SK-N-DZ (cell line): Measurements from ENCODE around the gene PLCB4.
"Not testable (repeated sequence)": the region's sequence is repeated elsewhere in the genome, so short reads cannot be mapped to it uniquely, and the experiment has no call there.

Experiments
- DNase-seq: peaks from one replicate; pipeline ENCODE4 v3.0.0-alpha.2; 2015; ENCODE audit warnings: low spot score

The PLCB4 gene

DNA sequence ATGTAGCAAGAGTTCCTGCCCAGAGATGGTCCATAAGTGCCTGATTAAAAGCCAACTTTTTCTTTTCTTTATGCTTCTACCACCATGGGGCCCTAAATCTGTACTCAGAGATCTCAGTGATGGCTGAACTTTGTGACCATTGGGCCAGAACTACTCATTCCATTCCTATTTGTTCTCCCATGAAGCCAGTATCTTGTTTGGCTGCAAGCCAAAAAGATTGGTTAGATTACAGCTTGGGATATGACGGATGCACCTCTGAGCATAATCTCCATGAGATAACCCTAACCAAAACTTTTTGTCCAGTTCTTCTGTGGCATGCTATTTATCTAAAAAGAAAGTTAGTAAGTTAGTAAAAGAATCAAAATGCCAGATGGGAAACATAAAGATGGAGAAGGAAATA is 72.2 kb downstream of the PLCB4 start:
- no peak for DNase-seq

DNA sequence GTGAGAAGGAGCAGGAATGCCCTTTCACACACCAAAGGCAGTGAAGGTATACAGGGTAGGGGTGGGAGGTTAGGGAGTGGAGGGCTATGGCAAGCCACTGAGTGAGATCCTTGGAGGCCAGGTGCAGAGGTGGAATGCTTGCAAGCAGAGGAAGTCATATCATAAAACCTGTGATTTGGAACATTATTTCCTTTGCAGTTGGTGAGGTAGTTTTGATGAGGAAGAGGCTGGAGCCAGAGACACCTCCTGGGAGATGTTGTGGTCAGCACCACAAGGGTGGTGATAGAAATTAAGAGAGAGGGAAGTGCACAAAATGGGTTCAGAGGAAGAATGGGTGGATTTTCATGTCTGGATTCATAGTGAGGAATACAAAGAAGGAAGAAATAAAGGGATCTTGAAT is 73.0 kb downstream of the PLCB4 start:
- DNase-seq, result no peak

DNA sequence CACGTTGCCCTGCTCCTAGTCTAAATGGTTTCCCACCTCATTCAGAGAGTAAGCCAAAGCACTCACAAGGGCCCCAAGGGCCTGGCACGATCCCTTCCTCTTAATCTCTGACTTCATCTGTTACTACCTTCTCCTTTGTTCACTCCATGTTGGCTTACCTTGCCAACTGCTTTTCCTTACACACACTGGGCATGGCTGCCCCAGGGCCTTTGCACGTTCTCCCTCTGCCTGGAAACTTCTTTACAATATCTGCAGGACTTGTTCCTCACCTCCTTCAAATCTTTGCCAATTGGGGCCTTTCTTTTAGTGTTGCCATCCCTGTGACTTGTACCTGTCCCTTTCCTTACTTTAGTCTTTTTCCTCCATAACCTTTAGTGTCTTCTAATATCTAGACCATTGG is 73.9 kb downstream of the PLCB4 start:
- no peak for DNase-seq

DNA sequence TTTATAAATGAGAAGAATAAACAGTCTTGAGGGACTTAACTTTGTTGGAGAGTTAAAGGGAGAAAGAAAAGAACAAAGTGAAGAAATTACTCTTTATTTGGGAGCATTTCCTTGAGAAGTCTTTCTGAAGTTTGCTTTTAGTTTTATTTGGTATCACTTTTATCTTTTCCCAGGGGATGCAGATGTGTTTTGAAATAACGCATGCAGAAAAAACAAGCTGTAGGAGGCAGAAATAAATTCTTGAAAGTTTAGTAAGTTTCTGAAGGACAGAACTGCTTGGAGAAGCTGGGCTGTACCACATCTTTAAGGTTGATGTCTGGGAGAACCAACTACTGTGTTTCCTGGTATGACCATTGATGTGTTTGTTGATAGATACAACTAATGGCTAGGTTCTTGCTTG is 75.0 kb downstream of the PLCB4 start:
- DNase-seq, result no peak

DNA sequence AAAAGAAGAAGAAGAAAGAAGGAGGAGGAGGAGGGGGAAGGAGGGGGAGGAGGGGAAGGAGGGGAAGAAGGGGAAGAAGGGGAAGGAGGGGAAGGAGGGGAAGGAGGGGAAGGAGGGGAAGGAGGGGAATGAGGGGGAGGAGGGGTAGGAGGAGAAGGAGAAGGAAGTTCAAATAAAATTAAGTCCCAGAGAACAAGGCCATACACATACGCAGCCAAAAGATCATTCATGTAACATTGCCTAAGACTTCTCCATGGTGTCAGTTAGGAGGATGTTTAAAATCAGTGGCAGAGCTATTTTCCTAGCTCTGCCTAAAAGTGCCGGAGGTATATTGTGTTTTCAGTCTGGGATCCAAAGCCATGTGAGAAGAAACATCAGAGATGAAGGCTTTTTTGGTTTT is 75.8 kb downstream of the PLCB4 start:
- no peak for DNase-seq

DNA sequence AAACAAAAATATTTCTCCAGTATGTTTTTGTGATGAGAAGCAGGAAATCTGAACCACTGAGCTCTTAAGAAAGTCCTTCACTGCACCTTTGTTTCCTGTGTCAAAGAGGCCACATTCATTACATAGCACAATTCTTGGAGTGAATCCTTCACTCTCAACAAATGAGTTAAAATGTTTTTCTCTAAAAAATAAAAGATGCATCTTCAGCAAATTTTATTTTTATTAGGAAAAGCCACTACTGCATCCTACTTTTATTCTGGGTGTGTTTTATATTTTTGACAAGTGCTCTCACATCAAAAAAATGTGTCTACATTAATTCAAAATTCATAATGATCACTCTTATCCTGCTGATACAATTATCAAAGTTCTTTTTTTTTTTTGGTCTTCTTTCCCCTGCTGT is 76.3 kb downstream of the PLCB4 start:
- DNase-seq, result no peak

DNA sequence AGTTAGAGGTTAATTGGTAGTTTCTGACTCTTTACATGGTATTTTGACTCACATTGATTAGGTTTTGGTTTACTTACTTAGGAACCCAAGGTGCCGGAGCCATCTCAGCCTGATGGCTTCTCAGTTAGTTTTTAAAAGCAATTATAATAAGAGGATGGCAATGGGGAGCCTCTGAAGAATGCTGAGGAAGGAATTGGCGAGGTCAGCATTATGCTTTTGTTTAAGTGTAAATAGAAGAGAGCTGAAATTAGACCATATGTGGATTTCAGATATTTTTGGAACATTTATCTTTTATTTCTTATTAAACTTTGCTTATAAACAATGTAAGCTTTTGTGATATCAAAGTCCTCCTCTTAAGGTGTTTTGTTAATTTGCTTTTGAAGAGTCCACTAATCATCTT is 77.8 kb downstream of the PLCB4 start:
- no peak for DNase-seq

DNA sequence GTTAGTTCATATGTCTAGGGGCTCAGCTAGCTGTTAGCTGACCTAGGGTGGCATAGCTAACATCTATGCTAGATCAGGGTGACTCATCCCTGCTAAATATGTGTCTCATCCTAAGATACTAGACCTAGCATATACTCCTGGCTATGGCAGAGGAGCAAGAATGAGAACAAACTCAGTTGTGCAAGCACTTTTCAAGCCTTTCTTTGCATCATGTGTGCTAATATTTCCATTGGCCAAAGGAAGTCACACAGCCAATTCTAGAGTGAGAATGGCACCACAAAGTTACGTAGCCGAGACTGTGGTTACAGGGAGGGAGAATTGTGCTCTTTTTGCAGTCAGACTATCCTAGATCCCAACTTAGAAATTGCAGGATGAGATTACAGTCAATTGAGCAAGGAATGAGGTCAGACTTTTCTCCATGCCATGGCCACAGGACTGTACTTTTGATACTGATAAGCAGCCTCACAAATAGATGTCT is 78.7 kb downstream of the PLCB4 start:
- DNase-seq, result no peak

DNA sequence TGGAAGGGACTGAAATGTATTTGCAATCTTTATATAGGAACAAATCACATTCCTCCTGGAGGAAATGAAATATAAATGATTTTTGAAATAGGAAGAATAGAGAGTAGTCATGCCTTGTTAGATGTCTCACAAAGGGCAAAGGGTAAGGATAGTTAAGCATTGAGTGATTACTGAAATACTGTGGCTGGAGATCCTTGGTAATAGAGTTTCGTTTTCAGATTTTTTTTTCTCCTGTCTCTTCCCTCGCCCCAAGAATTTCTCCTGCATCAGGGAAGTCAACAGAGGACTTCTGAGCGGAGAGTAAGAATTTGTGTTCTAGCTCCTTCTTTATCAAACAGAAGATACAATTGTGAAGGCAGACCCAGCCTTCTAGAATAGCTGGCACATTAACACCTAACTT is 79.4 kb downstream of the PLCB4 start:
- no peak for DNase-seq

DNA sequence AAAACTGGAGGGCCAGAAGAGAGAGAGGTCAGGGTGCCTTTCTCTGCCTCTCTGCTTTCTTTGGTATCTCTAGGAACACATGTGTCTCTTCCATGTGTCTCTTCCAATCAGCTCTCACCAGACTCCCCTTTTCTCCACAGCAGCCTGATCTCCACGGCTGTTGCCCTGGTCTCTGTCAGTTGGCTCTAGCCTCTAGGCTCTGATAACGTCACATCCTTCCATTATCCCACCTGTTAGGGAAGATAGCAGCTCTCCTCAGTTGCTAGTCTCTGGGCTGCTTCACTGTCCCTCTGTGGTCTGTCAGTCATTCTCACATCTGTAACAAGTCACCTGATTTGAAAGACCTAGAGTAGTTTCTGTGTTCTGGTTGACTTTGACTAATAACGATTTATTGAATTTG is 80.2 kb downstream of the PLCB4 start:
- no peak for DNase-seq

DNA sequence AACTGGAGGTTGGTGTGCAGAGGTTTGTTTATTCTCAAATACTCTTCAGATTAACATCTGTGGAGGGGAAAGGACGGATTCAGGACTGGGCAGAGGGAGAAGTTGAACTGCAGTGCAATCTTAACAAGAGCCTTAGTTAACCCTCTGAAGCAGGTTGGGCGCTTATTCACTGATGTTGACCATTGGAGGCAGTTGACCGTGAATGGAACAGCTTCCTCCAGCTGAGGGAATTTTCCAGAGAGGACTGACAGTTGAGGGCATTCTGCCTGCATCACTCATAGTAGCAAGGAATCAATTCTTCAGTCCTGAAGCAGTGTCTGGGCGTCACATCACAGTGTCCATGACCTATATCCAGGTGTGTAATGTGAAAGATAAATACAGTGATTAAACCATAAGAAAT is 80.9 kb downstream of the PLCB4 start:
- DNase-seq, result no peak

DNA sequence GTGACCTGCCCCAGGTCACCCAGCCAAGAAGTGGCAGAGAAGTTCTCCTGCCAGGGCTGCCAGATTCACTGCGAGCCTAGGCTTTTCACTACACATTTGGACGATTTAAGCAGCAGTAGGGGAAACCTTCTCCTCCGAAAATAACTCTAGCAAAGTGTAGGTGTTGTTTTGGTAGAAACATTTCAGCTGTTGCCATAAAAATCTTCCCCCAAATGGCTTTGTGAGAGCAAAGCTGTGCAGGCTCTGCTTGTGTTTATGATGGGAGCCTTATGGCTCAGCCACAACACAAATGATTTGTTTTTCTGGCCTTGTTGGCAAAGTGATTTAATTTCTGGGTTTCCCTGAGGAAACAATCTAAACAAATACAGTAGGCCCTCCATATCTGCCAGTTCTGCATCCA is 81.8 kb downstream of the PLCB4 start:
- DNase-seq, result no peak

DNA sequence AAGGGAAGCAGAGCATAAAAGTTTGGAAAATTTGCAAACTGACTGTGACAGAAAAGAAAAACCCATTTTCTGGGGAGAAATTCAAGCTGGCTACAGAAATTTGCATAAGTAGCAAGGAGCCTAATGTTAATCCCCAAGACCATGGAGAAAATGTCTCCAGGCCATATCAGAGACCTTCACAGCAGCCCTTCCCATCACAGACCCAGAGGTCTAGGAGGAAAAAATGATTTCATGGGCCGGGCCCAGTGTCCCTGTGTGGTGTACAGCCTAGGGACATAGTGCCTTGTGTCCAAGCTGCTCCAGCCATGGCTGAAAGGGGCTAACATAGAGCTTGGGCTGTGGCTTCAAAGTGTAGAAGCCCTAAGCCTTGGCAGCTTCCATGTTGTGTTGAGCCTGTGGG is 83.3 kb downstream of the PLCB4 start:
- DNase-seq, result not testable (repeated sequence)

DNA sequence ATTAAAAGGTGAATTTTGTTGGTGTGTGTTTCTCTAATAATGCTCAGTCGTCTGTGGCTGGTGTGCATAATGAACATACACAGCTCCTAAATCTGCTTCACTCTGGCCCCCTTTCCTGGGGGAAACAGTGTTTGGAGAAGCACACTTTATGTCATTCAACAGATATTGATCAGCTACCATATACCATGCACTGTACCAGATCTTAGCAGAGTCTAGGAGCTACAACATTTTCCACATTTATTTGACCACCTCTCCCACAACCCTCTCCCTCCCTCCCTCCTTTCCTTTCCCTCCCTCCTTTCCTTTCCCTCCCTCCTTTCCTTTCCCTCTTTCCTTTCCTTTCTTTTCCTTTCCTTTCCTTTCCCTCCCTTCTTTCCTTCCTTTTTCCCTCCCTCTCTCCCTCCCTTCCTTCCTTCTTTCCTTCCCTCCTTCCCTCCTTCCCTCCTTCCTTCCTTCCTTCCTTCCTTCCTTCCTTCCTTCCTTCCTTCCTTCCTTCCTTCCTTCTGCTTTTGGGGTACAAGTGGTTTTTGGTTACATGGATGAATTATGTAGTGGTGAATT is 85.7 kb downstream of the PLCB4 start:
- no peak for DNase-seq

DNA sequence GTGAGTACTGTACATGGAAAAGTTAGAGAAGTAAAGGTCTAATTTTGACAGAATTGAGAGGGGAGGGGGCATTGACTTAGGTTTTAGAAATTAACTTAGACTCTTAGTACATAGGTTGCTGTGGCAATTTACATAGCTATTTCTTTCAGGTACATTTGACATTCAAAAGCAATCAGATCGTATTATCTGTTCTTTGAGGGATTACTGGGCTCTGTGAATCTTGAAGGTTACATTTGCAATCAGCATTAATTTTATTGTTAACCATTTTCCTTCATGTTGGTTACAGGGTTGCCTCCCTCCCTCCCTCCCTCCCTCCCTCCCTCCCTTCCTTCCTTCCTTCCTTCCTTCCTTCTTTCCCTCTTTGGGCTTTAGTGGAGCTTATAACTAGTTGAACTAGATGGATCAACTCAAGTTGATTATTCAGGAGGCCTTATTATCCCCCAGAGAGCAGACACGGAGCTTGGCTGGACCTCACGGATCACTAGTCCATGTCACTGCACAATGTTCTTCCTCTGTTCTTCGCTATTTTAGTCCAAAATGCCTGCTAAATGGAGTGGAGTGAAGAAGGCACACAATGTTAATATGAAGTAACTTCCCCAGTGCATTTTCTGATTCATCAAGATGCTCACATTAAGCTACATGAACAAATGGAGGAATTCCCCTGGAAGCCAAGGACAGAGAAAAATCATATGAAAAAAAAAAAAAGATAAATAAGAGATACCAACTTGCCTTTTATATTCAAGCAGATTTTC is 87.8 kb downstream of the PLCB4 start:
- DNase-seq, result no peak

DNA sequence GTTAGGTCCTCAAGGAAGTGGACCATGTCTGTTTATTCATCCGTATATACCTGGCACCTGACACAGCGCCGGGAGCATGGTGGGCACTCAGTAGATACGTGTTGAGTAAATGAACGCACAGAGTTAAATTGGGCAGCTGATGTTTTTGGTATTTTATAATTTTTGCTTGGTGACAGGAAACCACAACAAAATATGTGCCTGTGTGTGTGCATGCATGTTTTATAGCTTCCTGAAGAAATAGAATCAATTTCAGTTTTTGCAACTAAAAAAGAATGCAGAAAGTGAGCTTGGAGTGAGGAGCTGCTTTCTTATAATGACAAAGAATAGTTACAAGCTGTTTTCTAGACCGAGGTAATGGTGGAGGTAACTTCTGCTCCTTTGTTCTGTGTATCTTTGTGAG is 91.4 kb downstream of the PLCB4 start:
- DNase-seq, result no peak

DNA sequence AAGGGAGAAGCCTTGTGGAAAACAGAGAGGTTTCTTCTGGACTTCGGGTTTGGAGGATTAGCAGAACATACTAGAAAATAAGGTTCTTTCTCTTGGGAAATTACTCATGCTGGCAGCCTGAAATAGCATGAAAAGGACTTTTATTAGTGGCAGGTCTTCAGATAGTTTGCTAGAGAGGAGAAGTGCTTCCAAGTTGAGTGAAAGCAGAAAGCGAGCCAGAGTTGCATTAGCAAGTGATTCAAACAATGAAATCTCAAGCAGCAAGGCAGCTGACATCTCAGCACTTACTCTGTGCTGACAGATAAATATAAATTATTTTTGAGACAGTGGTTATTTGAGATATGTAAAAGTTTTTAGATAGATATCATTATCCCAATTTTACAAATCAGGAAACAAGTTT is 91.9 kb downstream of the PLCB4 start:
- DNase-seq, result no peak

DNA sequence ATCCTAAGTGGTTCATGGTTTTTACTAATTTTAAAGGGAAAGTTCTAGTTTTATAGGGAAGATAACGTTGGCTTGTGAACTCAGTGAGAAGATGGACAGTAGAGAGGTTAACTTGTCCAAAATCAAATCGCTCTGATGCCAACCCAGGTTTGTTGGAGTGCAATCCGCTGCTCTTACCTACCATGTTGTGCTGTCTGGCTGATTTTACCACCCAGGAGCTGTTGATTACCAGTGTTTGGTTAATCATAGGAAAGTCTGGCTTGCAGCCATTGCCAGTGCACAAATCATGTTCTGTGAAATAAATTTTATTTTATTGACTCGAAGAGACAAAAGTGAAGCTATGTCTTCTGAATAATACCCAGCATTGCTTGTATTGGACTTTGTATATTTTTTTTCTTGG is 92.4 kb downstream of the PLCB4 start:
- DNase-seq, result no peak

DNA sequence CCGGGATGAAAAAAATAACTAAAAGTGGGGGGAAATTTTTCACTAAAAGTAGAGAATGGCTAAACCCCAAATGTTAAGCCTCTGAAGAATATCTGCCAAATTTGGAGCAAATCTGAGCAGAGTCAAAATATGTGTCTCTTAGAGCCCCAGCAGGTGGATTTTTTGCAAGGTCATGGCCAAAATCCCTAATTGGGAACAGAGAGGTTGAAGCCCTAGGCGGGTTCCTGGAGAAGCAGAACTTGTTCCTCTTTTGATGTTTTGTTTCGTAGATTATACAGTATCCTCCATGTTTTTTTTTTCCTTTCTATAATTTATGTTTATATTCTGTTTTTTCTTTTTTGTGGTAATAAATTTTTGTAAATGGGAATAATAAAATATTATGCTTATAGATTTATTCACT is 94.4 kb downstream of the PLCB4 start:
- no peak for DNase-seq

DNA sequence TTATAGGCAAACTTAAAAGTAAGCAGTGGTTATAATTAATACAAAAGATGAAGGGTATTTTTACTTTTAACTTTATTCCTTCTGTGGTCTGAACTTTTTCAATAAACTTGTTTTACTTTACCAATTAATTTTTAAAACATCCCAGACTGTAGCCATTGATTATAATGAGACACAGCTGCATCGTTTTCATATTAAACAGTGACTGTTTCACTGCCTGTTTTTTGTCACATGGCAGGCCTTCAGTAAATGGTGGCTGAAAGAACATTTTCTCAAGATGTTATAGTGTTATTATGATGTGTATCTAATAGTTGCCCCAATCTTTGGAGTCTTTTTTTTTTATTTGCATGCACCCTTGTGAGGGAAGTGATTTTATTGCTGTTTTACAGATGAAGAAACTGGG is 95.1 kb downstream of the PLCB4 start:
- no peak for DNase-seq

DNA sequence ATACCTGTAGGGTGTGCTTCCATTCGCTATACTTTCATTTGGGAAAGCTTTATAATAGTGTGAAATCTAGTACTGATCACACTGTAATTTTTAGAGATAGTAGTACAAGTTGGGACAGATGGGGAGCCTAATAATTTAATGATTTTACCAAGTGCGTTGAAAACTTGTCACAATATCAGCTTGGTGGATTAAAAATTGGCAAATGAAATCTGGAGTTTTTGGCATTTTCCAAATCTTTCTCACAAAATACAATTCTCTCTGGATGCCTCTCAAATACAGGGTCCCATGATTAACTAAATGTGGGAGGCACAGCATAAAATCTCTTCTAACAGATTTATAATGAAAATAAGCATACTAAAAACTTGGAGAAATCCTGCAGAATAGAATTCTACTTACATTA is 96.4 kb downstream of the PLCB4 start:
- DNase-seq, result no peak

DNA sequence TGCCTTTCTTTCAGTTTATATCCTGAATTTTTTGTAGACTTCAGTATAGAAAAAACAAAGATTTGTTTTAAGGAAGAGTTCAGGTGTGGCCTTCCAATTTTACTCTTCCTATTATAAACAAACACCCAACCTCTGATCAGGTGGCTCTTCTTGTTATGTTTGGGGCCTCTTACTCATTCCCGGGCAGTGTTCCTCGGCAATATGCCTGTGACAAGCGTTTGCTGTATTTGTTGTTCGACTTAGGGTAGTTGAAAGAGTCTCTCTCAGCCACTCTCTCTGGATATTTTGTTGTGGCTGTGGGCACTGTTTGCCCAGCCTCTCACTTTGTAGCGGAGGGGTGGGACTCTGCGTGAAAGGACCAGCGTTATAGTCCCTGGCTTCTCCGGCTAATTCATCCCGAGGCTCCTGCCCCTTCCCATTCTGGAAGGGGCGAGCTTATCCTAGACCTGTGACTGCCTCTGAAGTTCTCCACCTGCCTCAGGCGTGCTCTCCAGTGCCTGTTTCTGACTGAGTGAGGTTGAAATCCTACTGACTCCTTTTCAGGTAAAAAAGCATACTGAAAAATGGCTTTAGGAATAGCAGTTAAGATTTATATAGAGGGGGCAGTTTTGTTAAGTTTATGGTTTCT is 97.4 kb downstream of the PLCB4 start:
- no peak for DNase-seq

DNA sequence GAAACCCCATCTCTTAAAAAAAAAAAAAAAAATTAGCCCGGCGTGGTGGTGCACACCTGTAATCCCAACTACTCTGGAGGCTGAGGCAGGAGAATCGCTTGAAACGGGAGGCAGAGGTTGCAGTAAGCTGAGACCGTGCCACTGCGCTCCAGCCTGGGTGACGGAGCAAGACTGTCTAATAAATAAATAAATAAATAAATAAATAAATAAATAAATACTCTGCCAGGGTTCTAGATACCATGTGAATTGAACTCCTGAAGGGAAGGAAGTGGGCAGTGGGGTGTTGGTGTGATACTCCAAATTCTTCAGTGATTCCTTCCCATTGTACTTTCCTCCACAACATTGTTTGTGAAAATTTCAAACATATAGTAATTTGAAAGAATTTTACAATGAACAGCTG is 100.5 kb downstream of the PLCB4 start:
- DNase-seq, result no peak
